HG03103 (cell line): Measurements from ENCODE around the gene RXRA.

Experiments
- ATAC-seq: cut with Tn5 transposase; IDR thresholded peaks from one replicate; pipeline ENCODE4 v1.9.1; 2021; ENCODE audit warnings: low read depth; ENCODE audit not compliant: unreplicated experiment

Gene RXRA

GRCh38 chr9:134425401-134425800 is 99.1 kb downstream of the RXRA start:
- no peak for ATAC-seq

- ATAC-seq: no peak
These were observed 99.6 kb downstream of the RXRA start for GRCh38 chr9:134425812-134426211.

DNA sequence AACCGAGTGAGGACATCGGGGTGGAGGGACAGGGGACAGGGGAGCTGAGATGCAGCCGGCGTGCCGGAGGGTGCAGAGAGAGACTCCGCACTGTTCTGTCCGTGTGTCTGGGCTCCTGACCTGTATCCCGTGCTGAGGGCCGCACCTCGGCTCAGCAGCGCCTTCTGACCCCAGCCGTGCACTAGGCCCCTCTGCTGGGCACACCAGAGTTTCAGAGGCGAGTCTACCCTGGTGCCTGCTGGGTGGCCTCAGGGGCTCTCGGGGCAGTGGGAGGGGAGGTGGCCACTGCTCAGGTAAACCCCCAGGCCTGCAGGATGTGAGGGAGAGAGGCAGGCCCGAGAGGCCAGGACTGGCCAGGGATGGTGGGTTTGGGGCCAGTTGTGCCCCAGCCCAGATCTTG is 100.2 kb downstream of the RXRA start:
- ATAC-seq: no peak

DNA sequence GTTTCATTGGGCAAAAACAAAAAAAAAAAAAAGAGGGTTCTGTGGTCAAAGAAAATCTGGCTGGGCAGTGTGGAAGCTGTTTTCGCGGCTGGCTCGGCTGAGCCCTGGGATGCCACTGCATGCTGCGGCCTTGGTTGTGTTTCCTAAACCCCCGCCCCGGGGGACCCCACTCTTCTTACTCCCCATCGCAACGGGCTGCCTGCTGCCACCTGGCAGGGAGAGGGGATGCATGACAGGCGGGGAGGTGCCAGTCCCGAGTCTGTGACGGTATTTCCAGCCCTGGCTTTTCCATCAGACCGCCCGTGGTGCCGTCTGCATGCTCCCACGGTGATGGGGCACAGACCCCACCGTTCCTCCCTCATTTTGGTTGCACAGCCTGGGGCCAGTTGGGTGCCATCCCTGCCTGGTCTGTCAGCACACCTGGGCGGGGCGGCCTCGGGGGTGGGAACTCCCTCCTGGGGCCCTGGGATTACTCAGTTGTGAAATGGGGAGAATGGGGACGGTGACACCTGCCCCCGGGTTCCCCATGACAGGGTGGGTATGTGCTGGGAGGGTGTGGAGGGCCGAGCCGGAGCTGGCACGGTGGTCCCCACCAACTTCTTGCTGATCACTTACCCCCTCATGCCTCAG is 101.0 kb downstream of the RXRA start:
- ATAC-seq: no peak

GRCh38 chr9:134428559-134428958 is 102.3 kb downstream of the RXRA start:
- no peak for ATAC-seq

DNA sequence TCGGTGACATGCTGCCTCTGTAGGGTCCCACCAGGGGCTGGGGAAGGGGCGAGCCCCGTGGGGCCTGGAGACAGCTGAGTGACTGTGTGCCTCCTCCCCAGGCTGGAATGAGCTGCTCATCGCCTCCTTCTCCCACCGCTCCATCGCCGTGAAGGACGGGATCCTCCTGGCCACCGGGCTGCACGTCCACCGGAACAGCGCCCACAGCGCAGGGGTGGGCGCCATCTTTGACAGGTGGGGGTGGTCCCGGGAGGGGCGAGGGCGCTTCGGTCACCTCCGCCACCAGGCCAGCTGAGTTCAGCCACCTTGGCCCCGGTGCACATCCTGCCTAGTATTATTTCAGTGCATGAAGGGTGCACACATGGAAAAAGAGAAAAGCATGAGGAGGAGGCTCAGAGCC is 102.8 kb downstream of the RXRA start:
- no peak for ATAC-seq

- no peak for ATAC-seq
These were observed 103.2 kb downstream of the RXRA start for GRCh38 chr9:134429481-134429880.

DNA sequence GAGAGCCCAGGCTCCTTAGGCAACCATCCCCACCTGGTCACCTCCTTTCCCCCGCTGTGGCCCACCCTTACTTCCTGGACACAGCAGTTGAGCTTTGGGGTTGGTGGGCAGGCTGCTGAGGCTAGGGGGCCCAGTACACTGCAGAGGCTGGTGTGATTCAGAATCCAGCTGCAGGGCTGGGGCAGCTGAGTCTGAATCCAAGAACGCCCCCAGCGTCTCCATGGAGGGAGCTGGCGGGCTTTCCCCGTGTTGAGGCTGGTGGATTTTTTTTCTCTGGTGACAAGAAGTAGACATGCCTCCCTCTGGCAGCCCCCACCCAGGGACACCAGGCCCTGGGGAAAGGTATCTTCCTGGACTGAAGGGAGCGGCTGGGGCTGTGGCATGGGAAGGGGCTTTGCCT is 104.8 kb downstream of the RXRA start:
- no peak for ATAC-seq

DNA sequence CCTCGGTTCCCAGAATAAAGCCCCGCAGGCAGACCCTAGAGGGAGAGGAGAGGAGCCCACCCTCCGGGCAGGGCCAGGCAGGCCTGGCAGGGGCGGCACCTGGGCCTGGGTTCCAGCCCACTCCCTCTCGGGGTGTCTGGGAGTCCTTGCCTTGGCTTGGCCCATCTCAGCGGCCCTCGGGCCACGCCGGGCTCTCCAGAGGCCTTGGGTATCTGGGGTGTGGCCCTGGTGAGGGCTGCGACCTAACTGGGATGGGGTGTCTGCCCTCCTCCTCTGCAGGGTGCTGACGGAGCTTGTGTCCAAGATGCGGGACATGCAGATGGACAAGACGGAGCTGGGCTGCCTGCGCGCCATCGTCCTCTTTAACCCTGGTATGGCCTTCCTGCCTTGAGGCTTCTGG is 105.4 kb downstream of the RXRA start:
- no peak for ATAC-seq

DNA sequence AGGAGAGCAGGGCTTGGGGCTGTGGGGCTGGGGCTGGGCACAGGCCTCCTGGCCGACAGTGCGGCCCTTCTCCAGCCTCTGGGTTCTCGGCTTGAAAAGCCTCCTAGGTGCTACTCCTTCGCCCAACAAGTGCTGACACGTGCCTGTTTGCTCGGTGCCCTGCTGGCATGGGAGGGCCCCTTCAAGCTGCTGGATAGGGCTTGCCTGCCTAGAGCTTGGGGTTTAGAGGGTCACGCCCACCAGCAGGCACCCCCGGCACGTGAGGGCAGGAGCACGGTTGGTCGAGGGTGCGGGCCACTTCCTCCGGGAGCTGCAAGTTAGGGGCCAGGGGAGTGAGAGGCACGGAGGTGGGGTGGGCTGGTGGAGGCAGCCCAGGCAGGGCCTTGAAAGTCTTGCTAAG is 106.2 kb downstream of the RXRA start:
- no peak for ATAC-seq

- ATAC-seq: no peak
These were observed 106.8 kb downstream of the RXRA start for GRCh38 chr9:134433101-134433500.

GRCh38 chr9:134433909-134434882 is 107.9 kb downstream of the RXRA start:
- no peak for ATAC-seq

DNA sequence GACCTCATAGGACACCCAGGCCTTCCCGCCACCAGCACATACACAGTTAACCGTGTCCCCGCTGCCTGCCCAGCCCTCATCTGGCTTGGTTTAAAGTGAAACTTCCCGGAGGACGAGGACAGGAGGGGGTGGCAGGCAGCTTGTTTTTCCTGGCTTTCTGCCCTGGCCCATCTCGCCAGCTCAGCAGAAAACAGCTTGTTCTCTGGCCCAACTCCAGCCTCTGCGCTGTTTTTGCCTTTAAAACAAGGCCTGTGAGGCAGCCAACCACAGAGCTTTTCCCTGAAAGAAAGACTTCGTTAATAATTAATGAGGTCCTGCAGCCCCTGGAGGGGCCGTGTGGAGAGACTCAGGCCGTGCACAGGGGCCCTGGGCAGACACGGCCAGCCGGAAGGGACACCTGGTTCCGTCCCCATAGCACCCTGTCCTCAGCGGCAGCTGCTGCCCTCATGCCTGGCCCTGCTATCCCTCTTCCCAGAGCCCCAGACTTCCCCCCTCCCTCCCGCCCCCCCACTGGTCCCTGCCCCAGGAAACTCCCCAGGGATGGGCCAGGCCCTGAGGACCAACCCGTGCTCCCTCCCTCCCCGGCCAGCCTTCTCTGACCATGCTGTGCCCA is 108.7 kb downstream of the RXRA start:
- ATAC-seq: no peak

DNA sequence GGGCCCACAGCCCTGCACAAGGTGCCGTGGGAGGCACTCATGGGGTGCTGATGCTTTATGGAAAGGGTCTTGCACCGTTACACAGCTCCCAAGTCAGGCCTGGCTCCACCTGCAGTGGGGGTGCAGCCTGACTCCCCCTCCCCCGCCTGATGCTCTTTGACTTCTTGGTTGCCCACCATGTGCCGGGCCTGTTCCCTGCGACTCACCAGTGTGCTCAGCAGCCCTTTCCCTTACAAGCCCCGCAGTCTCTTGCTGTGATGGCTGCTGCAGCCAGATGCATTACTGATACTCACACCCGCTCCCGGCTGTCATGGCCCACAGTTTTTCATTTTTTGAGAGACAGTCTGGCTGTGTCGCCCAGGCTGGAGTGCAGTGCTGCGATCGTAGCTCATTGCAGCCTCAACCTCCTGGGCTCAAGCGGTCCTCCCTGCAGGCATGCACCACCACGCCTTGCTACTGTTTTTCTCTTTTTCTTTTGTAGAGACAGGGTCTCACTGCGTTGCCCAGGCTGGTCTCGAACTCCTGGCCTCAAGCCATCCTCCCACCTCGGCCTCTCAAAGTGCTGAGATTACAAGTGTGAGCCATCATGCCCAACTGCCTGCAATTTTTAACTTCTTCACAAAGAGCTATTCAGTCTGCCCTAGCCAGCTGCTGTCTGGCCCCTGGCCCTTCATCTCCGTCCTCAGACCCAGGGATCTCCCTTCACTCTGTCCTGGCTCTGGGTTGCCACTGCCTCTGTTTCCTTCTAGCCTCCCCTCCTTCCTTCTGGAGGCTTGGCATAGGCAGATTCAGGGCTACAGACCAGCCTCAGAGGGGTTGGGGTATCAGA is 109.5 kb downstream of the RXRA start:
- ATAC-seq: no peak

- no peak for ATAC-seq
These were observed 110.1 kb downstream of the RXRA start for GRCh38 chr9:134436379-134436762.

DNA sequence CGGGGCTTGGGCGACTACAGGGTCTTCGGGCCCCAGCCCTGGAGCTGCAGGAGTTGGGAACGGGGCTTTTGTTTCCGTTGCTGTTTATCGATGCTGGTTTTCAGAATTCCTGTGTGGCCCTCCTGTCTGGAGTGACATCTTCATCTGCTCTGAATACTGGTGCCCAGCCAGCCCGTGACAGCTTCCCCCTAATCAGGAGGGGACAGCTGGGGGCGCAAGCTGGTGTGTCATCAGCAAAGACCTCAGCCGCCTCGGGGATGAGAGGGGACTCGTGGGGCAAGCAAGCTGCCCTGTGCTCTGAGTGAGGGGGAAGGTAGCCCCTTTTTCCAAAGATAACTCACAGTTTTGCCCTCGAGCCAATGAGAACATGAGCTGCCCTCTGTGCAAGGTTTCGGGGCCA is 110.7 kb downstream of the RXRA start:
- no peak for ATAC-seq

DNA sequence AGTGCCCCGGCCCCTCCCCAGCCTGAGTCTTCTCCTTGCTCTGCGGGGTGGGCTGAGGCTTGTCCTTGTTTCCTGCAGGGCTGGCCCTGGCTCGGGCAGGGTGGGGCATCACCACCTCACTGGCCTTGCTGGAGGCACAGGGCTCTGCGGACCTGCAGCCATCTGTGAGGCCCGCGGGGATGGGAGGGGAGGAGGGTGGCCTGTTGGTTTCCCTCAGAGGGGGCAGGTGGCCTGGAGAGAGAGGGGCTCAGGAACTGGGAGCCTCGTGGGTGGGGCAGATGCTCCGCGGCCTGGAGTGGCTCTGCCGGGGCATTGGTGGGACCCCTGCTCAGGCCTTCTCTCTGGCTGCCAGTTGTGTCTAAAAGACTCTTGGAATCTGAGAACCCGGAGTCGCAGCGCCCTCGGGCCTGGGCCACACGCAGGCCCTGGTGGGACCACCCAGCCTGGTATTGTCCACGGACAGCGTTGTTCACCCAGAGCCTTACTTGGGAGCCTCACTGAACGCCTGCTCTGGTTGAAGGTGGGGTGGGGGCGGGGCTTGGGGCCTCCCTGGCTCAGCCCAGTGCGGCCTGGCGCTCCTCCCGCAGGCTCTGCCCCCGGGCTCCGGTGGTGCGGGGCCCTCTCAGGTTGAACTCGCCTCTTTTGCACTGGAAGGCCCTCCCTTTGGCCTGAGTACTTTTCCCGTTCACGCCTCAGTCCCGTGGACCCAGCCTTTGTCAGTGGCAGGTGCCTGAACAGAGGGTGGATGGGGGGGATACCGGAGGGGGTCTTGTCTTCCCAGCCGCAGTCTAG is 111.3 kb downstream of the RXRA start:
- ATAC-seq: no peak

DNA sequence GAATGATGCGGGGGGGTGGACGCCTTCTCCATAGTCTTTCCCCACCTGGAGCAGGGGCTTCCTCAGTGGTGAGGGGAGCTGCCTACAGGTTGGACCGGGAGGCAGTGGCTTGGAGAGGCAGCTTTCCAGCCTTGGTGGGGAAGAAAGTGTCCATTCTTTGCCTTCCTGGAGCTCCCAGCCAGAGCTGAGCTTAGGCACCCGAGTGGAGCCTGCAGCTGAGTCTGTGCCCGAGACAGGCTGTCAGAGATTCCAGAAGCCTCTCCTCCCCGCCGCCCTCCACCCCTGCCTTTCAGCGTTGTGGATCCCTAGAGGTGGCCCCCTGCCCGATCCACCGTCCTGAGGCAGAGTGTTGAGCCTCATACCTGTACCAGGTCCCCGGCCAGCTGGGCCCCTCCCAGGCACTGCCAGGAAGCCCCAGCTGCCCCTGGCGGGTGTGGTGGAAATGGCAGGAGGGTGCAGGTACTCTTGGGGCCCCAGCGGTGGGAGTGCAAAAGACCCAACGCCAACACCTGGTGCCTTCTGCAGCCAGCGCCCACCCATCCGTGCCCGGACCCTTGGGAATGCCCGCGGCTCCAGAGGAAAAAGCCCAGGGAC is 112.0 kb downstream of the RXRA start:
- ATAC-seq: no peak

DNA sequence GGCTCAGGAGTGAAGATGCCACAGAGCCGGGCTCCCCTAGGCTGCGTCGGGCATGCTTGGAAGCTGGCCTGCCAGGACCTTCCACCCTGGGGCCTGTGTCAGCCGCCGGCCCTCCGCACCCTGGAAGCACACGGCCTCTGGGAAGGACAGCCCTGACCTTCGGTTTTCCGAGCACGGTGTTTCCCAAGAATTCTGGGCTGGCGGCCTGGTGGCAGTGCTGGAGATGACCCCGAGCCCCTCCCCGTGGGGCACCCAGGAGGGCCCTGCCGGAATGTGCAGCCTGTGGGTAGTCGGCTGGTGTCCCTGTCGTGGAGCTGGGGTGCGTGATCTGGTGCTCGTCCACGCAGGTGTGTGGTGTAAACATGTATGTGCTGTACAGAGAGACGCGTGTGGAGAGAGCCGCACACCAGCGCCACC is 113.1 kb downstream of the RXRA start:
- ATAC-seq: no peak
